Measurements from ENCODE around the gene EIF5. TPM values are rescaled to one million over a fixed set of nuclear protein-coding genes. Genes with fewer than 3 reads are reported as not detected.
"Not testable (repeated sequence)": the region's sequence is repeated elsewhere in the genome, so short reads cannot be mapped to it uniquely, and the experiment has no call there.

EIF5 gene
- total RNA-seq, 1 experiment from 2014 or later, result 180 TPM

DNA sequence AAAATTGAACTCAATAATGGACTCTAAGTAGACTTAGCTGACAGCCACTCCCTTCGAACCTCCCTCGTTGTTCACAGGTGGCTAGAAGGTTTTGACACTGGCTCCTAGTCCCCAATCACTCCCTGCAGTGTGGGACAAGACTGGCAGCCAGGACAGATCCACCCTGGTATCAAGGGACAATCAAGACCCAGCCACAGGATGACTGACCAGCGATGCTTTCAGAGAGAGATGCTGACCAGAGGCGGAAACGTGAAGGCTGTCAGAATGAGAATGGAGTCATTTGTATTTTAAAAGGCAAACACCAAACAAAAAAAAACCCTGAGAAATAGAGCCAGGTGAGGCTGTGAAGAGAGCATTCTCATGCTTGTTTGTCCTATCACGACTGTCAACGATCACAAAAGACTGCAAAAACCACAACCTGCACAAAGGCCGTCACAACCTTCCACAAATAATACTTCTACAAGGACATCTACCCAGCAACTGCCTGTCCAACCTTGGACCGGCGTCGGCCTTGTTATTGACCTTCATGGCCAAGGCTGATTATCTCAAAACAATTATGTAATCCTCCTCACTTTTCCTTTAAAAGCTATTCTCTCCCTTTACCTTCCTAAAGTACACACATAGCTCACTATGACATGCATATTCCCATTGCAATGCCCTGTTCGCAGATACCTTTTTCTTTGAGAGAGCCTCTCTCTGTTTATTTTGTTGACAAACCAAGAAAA, 13.2 kb downstream of the EIF5 start:
- no peak overlapping the region for H3K27ac ChIP-seq (ENCODE audit: low read length)
- H3K4me1 ChIP-seq (ENCODE audit: low read length), result no peaks in the 10 kb centered on the region
- no peak overlapping the region for H2AFZ ChIP-seq (ENCODE audit: low read length)
- H3K36me3 ChIP-seq (ENCODE audit: insufficient read depth, low read length), result peaks cover 20% of the 10 kb centered on the region
- no peak overlapping the region for H3K9ac ChIP-seq (ENCODE audit: low read length)
- H3K9me2 ChIP-seq (replicated peaks; ENCODE audit: insufficient read depth, low read length), result no peaks in the 10 kb centered on the region
- no peaks in the 10 kb centered on the region for H3K79me2 ChIP-seq (ENCODE audit: low read length)
- no peaks in the 10 kb centered on the region for H3K27me3 ChIP-seq (ENCODE audit: low read length)
- peak; percentile 50 for DNase-seq
- no peak overlapping the region for H3K4me3 ChIP-seq (ENCODE audit: low read length)
- H4K20me1 ChIP-seq (ENCODE audit: insufficient read depth, low read depth, low read length), result peaks cover 15% of the 10 kb centered on the region; the same call in 1 of the 2 replicates
- H3K4me2 ChIP-seq (ENCODE audit: low read depth, low read length, poor library complexity, severe bottlenecking), result no peak overlapping the region
- no peaks in the 10 kb centered on the region for H3K9me3 ChIP-seq (ENCODE audit: low read length)

DNA sequence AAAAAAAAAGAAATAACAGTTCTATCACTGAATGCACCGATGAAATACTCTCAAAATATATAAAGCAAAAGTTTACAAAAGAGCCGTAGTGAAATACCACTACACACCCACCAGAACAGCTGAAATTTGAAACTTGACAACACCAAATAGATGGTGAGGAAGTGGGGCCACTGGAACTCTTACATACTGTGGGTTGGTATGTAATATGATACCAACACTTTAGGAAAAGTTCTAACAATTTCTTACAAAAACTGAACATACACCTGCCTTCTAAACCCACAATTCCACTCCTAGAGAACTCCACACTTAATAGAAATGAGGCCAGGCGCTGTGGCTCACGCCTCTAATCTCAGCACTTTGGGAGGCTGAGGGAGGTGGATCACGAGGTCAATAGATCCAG, 14.1 kb downstream of the EIF5 start:
- Histone ChIP-seq H2AFZ (ENCODE audit: low read length) (no peak overlapping the region), H4K20me1 (ENCODE audit: insufficient read depth, low read depth, low read length) (peaks cover 7% of the 10 kb centered on the region; the same call in 1 of the 2 replicates), H3K27me3 (ENCODE audit: low read length) (no peaks in the 10 kb centered on the region), H3K4me3 (ENCODE audit: low read length) (no peak overlapping the region), H3K9ac (ENCODE audit: low read length) (no peak overlapping the region), H3K27ac (ENCODE audit: low read length) (no peak overlapping the region), H3K4me2 (ENCODE audit: low read depth, low read length, poor library complexity, severe bottlenecking) (no peak overlapping the region), H3K9me2 (replicated peaks; ENCODE audit: insufficient read depth, low read length) (no peaks in the 10 kb centered on the region), H3K79me2 (ENCODE audit: low read length) (no peaks in the 10 kb centered on the region), H3K4me1 (ENCODE audit: low read length) (no peaks in the 10 kb centered on the region), H3K9me3 (ENCODE audit: low read length) (no peaks in the 10 kb centered on the region), H3K36me3 (ENCODE audit: insufficient read depth, low read length) (peaks cover 11% of the 10 kb centered on the region; the same call in 1 of the 2 replicates)
- no peak for DNase-seq

DNA sequence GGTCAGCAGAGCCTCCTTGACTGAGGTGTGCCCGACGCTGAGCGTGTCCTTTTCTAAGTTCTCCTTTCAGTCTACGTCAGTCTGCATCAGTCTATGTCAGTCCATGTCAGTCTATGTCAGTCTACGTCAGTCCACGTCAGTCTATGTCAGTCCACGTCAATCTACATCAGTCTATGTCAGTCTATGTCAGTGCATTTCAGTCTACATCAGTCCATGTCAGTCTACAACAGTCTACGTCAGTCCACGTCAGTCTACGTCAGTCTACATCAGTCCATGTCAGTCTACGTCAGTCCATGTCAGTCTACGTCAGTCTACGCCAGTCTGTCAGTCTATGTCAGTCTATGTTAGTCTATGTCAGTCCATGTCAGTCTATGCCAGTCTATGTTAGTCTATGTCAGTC, 15.9 kb downstream of the EIF5 start:
- Histone ChIP-seq H3K9me2 (replicated peaks; ENCODE audit: insufficient read depth, low read length) (no peaks in the 10 kb centered on the region), H2AFZ (ENCODE audit: low read length) (no peak overlapping the region), H3K36me3 (ENCODE audit: insufficient read depth, low read length) (no peaks in the 10 kb centered on the region), H3K4me2 (ENCODE audit: low read depth, low read length, poor library complexity, severe bottlenecking) (no peak overlapping the region), H3K9me3 (ENCODE audit: low read length) (no peaks in the 10 kb centered on the region), H3K4me1 (ENCODE audit: low read length) (no peaks in the 10 kb centered on the region), H3K4me3 (ENCODE audit: low read length) (no peak overlapping the region), H3K27me3 (ENCODE audit: low read length) (no peaks in the 10 kb centered on the region), H3K79me2 (ENCODE audit: low read length) (no peaks in the 10 kb centered on the region), H3K9ac (ENCODE audit: low read length) (no peak overlapping the region), H4K20me1 (ENCODE audit: insufficient read depth, low read depth, low read length) (no peaks in the 10 kb centered on the region), H3K27ac (ENCODE audit: low read length) (no peak overlapping the region)
- DNase-seq, result no peak

DNA sequence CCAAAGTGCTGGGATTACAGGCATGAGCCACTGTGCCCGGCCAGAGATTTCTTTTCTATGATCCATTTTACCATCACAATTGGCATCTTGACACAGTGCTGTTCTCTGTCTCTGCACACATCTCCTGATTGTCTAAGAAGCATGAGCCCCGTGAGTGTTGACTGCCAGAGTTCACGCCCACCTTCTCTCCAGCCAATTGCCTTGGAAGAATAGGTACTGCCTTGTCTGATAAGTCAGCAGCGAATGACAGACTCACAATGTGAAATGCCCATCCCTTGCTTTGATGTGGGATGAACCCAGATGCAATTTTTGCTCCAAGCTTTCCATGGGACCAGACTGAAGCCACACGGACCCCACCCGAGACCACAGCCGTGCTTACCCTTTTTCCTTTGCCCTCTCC, 19.3 kb downstream of the EIF5 start:
- Histone ChIP-seq H2AFZ (ENCODE audit: low read length) (no peak overlapping the region), H3K9me3 (ENCODE audit: low read length) (no peaks in the 10 kb centered on the region), H3K79me2 (ENCODE audit: low read length) (no peaks in the 10 kb centered on the region), H3K9ac (ENCODE audit: low read length) (no peak overlapping the region), H3K4me2 (ENCODE audit: low read depth, low read length, poor library complexity, severe bottlenecking) (no peak overlapping the region), H4K20me1 (ENCODE audit: insufficient read depth, low read depth, low read length) (no peaks in the 10 kb centered on the region), H3K27ac (ENCODE audit: low read length) (no peak overlapping the region), H3K9me2 (replicated peaks; ENCODE audit: insufficient read depth, low read length) (no peaks in the 10 kb centered on the region), H3K4me1 (ENCODE audit: low read length) (peaks cover 11% of the 10 kb centered on the region), H3K4me3 (ENCODE audit: low read length) (no peak overlapping the region), H3K27me3 (ENCODE audit: low read length) (no peaks in the 10 kb centered on the region), H3K36me3 (ENCODE audit: insufficient read depth, low read length) (no peaks in the 10 kb centered on the region)
- DNase-seq, result no peak

DNA sequence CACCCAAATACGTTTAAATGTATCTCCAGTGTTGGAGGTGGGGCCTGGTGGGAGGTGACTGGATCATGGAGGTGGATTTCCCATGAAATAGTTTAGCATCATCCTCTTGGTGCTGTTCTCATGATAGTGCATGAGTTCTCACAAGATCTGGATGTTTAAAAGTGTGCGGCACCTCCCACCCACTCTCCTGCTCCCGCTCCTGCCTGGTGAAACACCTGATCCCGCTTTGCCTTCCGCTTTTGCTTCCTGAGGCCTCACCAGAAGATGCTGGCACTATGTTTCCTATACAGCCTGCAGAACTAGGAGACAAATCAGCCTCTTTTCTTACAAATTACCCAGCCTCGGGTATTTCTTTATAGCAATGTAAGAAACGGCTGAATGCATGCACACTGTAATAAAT, 20.1 kb downstream of the EIF5 start:
- Histone ChIP-seq H3K79me2 (ENCODE audit: low read length) (no peaks in the 10 kb centered on the region), H3K27me3 (ENCODE audit: low read length) (no peaks in the 10 kb centered on the region), H3K36me3 (ENCODE audit: insufficient read depth, low read length) (no peaks in the 10 kb centered on the region), H4K20me1 (ENCODE audit: insufficient read depth, low read depth, low read length) (no peaks in the 10 kb centered on the region), H3K27ac (ENCODE audit: low read length) (no peak overlapping the region), H3K9me2 (replicated peaks; ENCODE audit: insufficient read depth, low read length) (no peaks in the 10 kb centered on the region), H3K4me3 (ENCODE audit: low read length) (no peak overlapping the region), H2AFZ (ENCODE audit: low read length) (no peak overlapping the region), H3K4me1 (ENCODE audit: low read length) (peaks cover 16% of the 10 kb centered on the region), H3K9ac (ENCODE audit: low read length) (no peak overlapping the region), H3K9me3 (ENCODE audit: low read length) (no peaks in the 10 kb centered on the region), H3K4me2 (ENCODE audit: low read depth, low read length, poor library complexity, severe bottlenecking) (no peak overlapping the region)
- DNase-seq, result no peak

DNA sequence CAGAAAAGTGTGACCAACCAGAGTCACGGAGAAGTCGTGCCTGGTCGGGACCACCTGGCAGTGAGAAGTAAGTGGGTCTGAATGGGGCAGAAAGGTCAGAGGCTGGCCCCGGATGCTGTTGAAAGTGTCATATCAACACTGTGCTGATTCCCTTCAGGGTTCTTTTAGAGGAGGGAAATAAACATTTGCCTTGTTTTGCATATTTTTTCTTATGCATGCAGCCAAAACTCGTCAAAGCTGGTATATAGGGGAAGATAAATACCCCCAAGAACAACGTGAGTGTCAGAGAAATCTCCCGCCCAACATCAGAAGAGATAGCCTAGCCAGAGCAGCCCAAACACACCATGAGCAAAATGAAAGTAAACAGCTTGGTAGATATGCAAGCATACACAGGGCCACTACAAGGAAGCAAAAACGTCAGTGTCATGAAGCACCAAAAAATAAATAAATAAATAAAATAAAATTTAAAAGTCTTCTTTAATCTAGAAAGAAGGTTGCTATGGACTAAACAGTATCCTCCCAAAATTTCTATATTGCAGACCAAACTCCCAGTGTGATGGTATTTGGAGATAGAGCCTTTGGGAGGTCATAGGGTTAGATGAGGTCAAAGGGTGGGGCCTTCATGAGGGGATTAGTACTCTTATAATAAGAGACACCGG, 22.1 kb downstream of the EIF5 start:
- peak overlapping the region; percentile 35; the same call in 1 of the 2 replicates for H3K9ac ChIP-seq (ENCODE audit: low read length)
- peaks cover 16% of the 10 kb centered on the region for H3K4me1 ChIP-seq (ENCODE audit: low read length)
- H3K36me3 ChIP-seq (ENCODE audit: insufficient read depth, low read length), result no peaks in the 10 kb centered on the region
- H3K9me2 ChIP-seq (replicated peaks; ENCODE audit: insufficient read depth, low read length), result no peaks in the 10 kb centered on the region
- H3K9me3 ChIP-seq (ENCODE audit: low read length), result no peaks in the 10 kb centered on the region
- H3K79me2 ChIP-seq (ENCODE audit: low read length), result no peaks in the 10 kb centered on the region
- H2AFZ ChIP-seq (ENCODE audit: low read length), result peak overlapping the region; percentile 33; the same call in 1 of the 2 replicates
- H3K27me3 ChIP-seq (ENCODE audit: low read length), result no peaks in the 10 kb centered on the region
- H3K4me2 ChIP-seq (ENCODE audit: low read depth, low read length, poor library complexity, severe bottlenecking), result peak overlapping the region; percentile 61
- H4K20me1 ChIP-seq (ENCODE audit: insufficient read depth, low read depth, low read length), result no peaks in the 10 kb centered on the region
- H3K27ac ChIP-seq (ENCODE audit: low read length), result no peak overlapping the region
- peak overlapping the region; percentile 48; the same call in 1 of the 2 replicates for H3K4me3 ChIP-seq (ENCODE audit: low read length)
- no peak for DNase-seq

DNA sequence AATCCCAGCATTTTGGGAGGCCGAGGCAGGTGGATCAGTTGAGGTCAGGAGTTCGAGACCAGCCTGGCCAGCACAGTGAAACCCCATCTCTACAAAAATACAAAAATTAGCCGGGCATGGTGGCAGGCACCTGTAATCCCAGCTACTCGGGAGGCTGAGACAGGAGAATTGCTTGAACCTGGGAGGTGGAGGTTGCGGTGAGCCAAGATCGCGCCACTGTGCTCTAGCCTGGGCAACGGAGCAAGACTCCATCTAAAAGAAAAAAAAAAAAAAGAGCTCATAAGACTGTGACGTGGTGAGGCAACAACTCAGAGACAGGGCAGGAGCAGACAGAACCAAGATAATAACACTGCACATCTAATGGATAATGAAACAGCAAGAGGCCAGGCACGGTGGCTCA, 23.5 kb downstream of the EIF5 start:
- not testable (repeated sequence) for H2AFZ ChIP-seq (ENCODE audit: low read length); H3K36me3 ChIP-seq (ENCODE audit: insufficient read depth, low read length); H3K27ac ChIP-seq (ENCODE audit: low read length); H3K9ac ChIP-seq (ENCODE audit: low read length); H3K4me3 ChIP-seq (ENCODE audit: low read length); H3K79me2 ChIP-seq (ENCODE audit: low read length); H3K9me2 ChIP-seq (replicated peaks; ENCODE audit: insufficient read depth, low read length); H3K27me3 ChIP-seq (ENCODE audit: low read length); H3K9me3 ChIP-seq (ENCODE audit: low read length); H3K4me2 ChIP-seq (ENCODE audit: low read depth, low read length, poor library complexity, severe bottlenecking); H4K20me1 ChIP-seq (ENCODE audit: insufficient read depth, low read depth, low read length); DNase-seq
- H3K4me1 ChIP-seq (ENCODE audit: low read length), result peaks cover 16% of the 10 kb centered on the region

DNA sequence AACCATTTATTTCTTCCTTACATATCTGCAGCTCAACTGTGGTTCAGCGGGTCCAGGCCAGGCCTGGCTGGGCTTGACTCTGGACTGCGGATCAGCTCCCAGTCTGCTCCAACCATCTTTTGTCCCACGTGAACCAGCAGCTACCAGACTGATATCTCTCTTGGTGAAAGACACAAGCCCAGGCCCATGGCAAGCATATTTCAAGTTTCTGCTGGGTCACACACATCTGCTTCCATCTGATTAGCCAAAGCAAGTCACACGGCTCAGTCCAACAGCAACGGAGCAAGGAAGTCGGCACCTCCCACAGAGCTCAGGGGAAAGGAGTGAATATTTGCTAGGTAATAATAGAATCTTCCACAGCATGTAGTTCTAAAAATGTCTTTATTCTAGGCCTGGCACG, 26.5 kb downstream of the EIF5 start:
- no peaks in the 10 kb centered on the region for H3K9me2 ChIP-seq (replicated peaks; ENCODE audit: insufficient read depth, low read length)
- H3K27me3 ChIP-seq (ENCODE audit: low read length), result no peaks in the 10 kb centered on the region
- H3K4me1 ChIP-seq (ENCODE audit: low read length), result peaks cover 16% of the 10 kb centered on the region
- DNase-seq, result no peak
- H3K4me3 ChIP-seq (ENCODE audit: low read length), result no peak overlapping the region
- no peak overlapping the region for H2AFZ ChIP-seq (ENCODE audit: low read length)
- H3K4me2 ChIP-seq (ENCODE audit: low read depth, low read length, poor library complexity, severe bottlenecking), result no peak overlapping the region
- H4K20me1 ChIP-seq (ENCODE audit: insufficient read depth, low read depth, low read length), result no peaks in the 10 kb centered on the region
- H3K27ac ChIP-seq (ENCODE audit: low read length), result no peak overlapping the region
- H3K9me3 ChIP-seq (ENCODE audit: low read length), result peaks cover 6% of the 10 kb centered on the region; the same call in 1 of the 2 replicates
- H3K9ac ChIP-seq (ENCODE audit: low read length), result no peak overlapping the region
- H3K36me3 ChIP-seq (ENCODE audit: insufficient read depth, low read length), result no peaks in the 10 kb centered on the region
- H3K79me2 ChIP-seq (ENCODE audit: low read length), result no peaks in the 10 kb centered on the region
